Parathyroid adenoma (tissue), 2 donors: ENCODE results near the gene SPO11.

Experiments used
- H2AFZ ChIP-seq: fragments of 300-600 bp; sonication (generic); one replicate; pipeline ENCODE4 v1.7.0; 2017; ENCODE audit warnings: antibody characterized with exemption, mild to moderate bottlenecking
- H3K27ac ChIP-seq: fragments of 300-600 bp; sonication (generic); one replicate; pipeline ENCODE4 v1.7.0; 2017
- H3K27me3 ChIP-seq: fragments of 300-600 bp; sonication (generic); one replicate; pipeline ENCODE4 v1.7.0; 2017; ENCODE audit warnings: low read length; ENCODE audit not compliant: control insufficient read depth, insufficient read depth
- H3K36me3 ChIP-seq: fragments of 300-600 bp; sonication (generic); one replicate; pipeline ENCODE4 v1.7.0; 2017; ENCODE audit warnings: low read length; ENCODE audit not compliant: control insufficient read depth, insufficient read depth
- H3K4me1 ChIP-seq: fragments of 300-600 bp; sonication (generic); one replicate; pipeline ENCODE4 v1.7.0; 2017; ENCODE audit warnings: control low read depth
- H3K4me2 ChIP-seq: fragments of 300-600 bp; sonication (generic); one replicate; pipeline ENCODE4 v1.7.0; 2017; ENCODE audit warnings: low read length
- H3K4me3 ChIP-seq: fragments of 300-600 bp; sonication (generic); one replicate; pipeline ENCODE4 v1.7.0; 2017; ENCODE audit warnings: low read depth, low read length
- H3K79me2 ChIP-seq: fragments of 300-600 bp; sonication (generic); one replicate; pipeline ENCODE4 v1.7.0; 2017; ENCODE audit warnings: control low read depth
- H3K9ac ChIP-seq: fragments of 300-600 bp; sonication (generic); one replicate; pipeline ENCODE4 v1.7.0; 2017; ENCODE audit warnings: mild to moderate bottlenecking
- H3K9me3 ChIP-seq: fragments of 300-600 bp; sonication (generic); one replicate; pipeline ENCODE4 v1.7.0; 2017; ENCODE audit warnings: low read length; ENCODE audit not compliant: control insufficient read depth
- CTCF ChIP-seq: fragments of 300-600 bp; sonication (generic); IDR thresholded peaks from one replicate; pipeline ENCODE4 v1.7.0; 2017; ENCODE audit warnings: antibody characterized with exemption, mild to moderate bottlenecking
- donor health status: primary hyperparathyroidism.

Gene SPO11

GRCh38 chr20:57387945-57388371, 58.4 kb downstream of the SPO11 start:
- Histone ChIP-seq H2AFZ (no peak overlapping the region), H3K27ac (no peak overlapping the region), H3K9ac (no peak overlapping the region), H3K9me3 (no peaks in the 10 kb centered on the region), H3K4me3 (no peak overlapping the region), H3K4me2 (no peak overlapping the region), H3K36me3 (no peaks in the 10 kb centered on the region), H3K79me2 (no peaks in the 10 kb centered on the region), H3K27me3 (no peaks in the 10 kb centered on the region), H3K4me1 (no peaks in the 10 kb centered on the region)
- no peak for TF ChIP-seq CTCF

GRCh38 chr20:57388953-57389694, 59.5 kb downstream of the SPO11 start:
- Histone ChIP-seq H3K36me3 (no peaks in the 10 kb centered on the region), H3K4me2 (peak overlapping the region; percentile 66), H3K4me1 (no peaks in the 10 kb centered on the region), H3K4me3 (peak overlapping the region; percentile 12), H3K9ac (no peak overlapping the region), H3K27ac (no peak overlapping the region), H3K9me3 (no peaks in the 10 kb centered on the region), H3K27me3 (no peaks in the 10 kb centered on the region), H3K79me2 (no peaks in the 10 kb centered on the region), H2AFZ (peak overlapping the region; percentile 84)
- TF ChIP-seq CTCF, result no peak

GRCh38 chr20:57389695-57390603, 60.3 kb downstream of the SPO11 start:
- no peak for TF ChIP-seq CTCF
- Histone ChIP-seq H3K36me3 (no peaks in the 10 kb centered on the region), H3K4me3 (no peak overlapping the region), H3K27ac (no peak overlapping the region), H3K79me2 (no peaks in the 10 kb centered on the region), H2AFZ (peak overlapping the region; percentile 84), H3K4me2 (peak overlapping the region; percentile 66), H3K27me3 (no peaks in the 10 kb centered on the region), H3K9ac (no peak overlapping the region), H3K4me1 (no peaks in the 10 kb centered on the region), H3K9me3 (no peaks in the 10 kb centered on the region)

GRCh38 chr20:57390604-57391438, 61.2 kb downstream of the SPO11 start, which contains the start of gene RBM38:
Gene RBM38, plus strand, starts transcription at chr20:57391396. Its CDS starts 186 bp downstream, at chr20:57391582.
- Histone ChIP-seq H3K4me3 (peak within 1 kb of the TSS; percentile 44), H3K36me3 (no peaks in the 10 kb centered on the region), H3K27me3 (no peaks in the 10 kb centered on the region), H3K9me3 (no peaks in the 10 kb centered on the region), H2AFZ (peak within 1 kb of the TSS; percentile 88), H3K9ac (no peak within 1 kb of the TSS), H3K79me2 (no peaks in the 10 kb centered on the region), H3K27ac (no peak within 1 kb of the TSS), H3K4me1 (no peaks in the 10 kb centered on the region), H3K4me2 (peak within 1 kb of the TSS; percentile 68)
- TF ChIP-seq CTCF, result no peak
